ENCODE measurements around the gene RTN1.

- TF ChIP-seq POLR2A (IDR thresholded peaks at IDR 0.05; ENCODE audit: control extremely low read depth in 1 of 2, low read depth in 2 of 2, low read length in 2 of 2) (no peak), RFX5 (IDR thresholded peaks at IDR 0.05; ENCODE audit: borderline replicate concordance, low read depth, low read length) (no peak), JUND (IDR thresholded peaks at IDR 0.05; ENCODE audit: low read length) (no peak), CTCF (IDR thresholded peaks at IDR 0.05; ENCODE audit: control extremely low read depth in 1 of 3, insufficient read depth in 1 of 3, low read depth in 1 of 3, low read length in 3 of 3) (no peak), SIN3A (conservative IDR thresholded peaks at IDR 0.05 in 1 of 2, IDR thresholded peaks at IDR 0.05 in 1 of 2; ENCODE audit: low read depth in 1 of 2, low read length in 2 of 2) (no peak), SP1 (IDR thresholded peaks at IDR 0.05; ENCODE audit: low read depth, low read length) (no peak), POLR2AphosphoS5 (IDR thresholded peaks at IDR 0.05; ENCODE audit: low read depth, low read length) (no peak), TAF1 (IDR thresholded peaks at IDR 0.05; ENCODE audit: low read depth, low read length) (no peak), EP300 (IDR thresholded peaks at IDR 0.05; ENCODE audit: borderline replicate concordance in 1 of 2, low read depth in 2 of 2, low read length in 2 of 2) (no peak), MAX (IDR thresholded peaks at IDR 0.05) (no peak), CHD2 (IDR thresholded peaks at IDR 0.05; ENCODE audit: low read length) (no peak), RAD21 (IDR thresholded peaks at IDR 0.05 in 1 of 2, conservative IDR thresholded peaks at IDR 0.05 in 1 of 2; ENCODE audit: low read depth in 2 of 2, low read length in 2 of 2) (no peak)
- TF ChIP-seq, protein P1, sequence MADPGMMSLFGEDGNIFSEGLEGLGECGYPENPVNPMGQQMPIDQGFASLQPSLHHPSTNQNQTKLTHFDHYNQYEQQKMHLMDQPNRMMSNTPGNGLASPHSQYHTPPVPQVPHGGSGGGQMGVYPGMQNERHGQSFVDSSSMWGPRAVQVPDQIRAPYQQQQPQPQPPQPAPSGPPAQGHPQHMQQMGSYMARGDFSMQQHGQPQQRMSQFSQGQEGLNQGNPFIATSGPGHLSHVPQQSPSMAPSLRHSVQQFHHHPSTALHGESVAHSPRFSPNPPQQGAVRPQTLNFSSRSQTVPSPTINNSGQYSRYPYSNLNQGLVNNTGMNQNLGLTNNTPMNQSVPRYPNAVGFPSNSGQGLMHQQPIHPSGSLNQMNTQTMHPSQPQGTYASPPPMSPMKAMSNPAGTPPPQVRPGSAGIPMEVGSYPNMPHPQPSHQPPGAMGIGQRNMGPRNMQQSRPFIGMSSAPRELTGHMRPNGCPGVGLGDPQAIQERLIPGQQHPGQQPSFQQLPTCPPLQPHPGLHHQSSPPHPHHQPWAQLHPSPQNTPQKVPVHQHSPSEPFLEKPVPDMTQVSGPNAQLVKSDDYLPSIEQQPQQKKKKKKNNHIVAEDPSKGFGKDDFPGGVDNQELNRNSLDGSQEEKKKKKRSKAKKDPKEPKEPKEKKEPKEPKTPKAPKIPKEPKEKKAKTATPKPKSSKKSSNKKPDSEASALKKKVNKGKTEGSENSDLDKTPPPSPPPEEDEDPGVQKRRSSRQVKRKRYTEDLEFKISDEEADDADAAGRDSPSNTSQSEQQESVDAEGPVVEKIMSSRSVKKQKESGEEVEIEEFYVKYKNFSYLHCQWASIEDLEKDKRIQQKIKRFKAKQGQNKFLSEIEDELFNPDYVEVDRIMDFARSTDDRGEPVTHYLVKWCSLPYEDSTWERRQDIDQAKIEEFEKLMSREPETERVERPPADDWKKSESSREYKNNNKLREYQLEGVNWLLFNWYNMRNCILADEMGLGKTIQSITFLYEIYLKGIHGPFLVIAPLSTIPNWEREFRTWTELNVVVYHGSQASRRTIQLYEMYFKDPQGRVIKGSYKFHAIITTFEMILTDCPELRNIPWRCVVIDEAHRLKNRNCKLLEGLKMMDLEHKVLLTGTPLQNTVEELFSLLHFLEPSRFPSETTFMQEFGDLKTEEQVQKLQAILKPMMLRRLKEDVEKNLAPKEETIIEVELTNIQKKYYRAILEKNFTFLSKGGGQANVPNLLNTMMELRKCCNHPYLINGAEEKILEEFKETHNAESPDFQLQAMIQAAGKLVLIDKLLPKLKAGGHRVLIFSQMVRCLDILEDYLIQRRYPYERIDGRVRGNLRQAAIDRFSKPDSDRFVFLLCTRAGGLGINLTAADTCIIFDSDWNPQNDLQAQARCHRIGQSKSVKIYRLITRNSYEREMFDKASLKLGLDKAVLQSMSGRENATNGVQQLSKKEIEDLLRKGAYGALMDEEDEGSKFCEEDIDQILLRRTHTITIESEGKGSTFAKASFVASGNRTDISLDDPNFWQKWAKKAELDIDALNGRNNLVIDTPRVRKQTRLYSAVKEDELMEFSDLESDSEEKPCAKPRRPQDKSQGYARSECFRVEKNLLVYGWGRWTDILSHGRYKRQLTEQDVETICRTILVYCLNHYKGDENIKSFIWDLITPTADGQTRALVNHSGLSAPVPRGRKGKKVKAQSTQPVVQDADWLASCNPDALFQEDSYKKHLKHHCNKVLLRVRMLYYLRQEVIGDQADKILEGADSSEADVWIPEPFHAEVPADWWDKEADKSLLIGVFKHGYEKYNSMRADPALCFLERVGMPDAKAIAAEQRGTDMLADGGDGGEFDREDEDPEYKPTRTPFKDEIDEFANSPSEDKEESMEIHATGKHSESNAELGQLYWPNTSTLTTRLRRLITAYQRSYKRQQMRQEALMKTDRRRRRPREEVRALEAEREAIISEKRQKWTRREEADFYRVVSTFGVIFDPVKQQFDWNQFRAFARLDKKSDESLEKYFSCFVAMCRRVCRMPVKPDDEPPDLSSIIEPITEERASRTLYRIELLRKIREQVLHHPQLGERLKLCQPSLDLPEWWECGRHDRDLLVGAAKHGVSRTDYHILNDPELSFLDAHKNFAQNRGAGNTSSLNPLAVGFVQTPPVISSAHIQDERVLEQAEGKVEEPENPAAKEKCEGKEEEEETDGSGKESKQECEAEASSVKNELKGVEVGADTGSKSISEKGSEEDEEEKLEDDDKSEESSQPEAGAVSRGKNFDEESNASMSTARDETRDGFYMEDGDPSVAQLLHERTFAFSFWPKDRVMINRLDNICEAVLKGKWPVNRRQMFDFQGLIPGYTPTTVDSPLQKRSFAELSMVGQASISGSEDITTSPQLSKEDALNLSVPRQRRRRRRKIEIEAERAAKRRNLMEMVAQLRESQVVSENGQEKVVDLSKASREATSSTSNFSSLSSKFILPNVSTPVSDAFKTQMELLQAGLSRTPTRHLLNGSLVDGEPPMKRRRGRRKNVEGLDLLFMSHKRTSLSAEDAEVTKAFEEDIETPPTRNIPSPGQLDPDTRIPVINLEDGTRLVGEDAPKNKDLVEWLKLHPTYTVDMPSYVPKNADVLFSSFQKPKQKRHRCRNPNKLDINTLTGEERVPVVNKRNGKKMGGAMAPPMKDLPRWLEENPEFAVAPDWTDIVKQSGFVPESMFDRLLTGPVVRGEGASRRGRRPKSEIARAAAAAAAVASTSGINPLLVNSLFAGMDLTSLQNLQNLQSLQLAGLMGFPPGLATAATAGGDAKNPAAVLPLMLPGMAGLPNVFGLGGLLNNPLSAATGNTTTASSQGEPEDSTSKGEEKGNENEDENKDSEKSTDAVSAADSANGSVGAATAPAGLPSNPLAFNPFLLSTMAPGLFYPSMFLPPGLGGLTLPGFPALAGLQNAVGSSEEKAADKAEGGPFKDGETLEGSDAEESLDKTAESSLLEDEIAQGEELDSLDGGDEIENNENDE (IDR thresholded peaks at IDR 0.05; ENCODE audit: insufficient replicate concordance, low read length), result no peak
Measured at GRCh38 chr14:59771577-59771976, 99.0 kb downstream of the RTN1 start.

Measured in H1 (cell line).